OCI-LY7 (cell line): Measurements from ENCODE around the gene RPE65.

Experiments used
- EZH2phosphoT487 ChIP-seq: fragments of 200-600 bp; sonication (generic); IDR thresholded peaks from 2 replicates; pipeline ENCODE4 v1.6.1; 2018; ENCODE audit warnings: low read depth, borderline replicate concordance, mild to moderate bottlenecking, mixed run types, antibody characterized with exemption, low read length, moderate library complexity, mixed read lengths
- TF ChIP-seq, protein P1 (sequence below): fragments of 200-600 bp; sonication (generic); conservative IDR thresholded peaks from 2 replicates; pipeline ENCODE4 v1.5.1; 2014; ENCODE audit warnings: mild to moderate bottlenecking, antibody characterized with exemption, low read length, moderate library complexity, mixed read lengths

DNA sequence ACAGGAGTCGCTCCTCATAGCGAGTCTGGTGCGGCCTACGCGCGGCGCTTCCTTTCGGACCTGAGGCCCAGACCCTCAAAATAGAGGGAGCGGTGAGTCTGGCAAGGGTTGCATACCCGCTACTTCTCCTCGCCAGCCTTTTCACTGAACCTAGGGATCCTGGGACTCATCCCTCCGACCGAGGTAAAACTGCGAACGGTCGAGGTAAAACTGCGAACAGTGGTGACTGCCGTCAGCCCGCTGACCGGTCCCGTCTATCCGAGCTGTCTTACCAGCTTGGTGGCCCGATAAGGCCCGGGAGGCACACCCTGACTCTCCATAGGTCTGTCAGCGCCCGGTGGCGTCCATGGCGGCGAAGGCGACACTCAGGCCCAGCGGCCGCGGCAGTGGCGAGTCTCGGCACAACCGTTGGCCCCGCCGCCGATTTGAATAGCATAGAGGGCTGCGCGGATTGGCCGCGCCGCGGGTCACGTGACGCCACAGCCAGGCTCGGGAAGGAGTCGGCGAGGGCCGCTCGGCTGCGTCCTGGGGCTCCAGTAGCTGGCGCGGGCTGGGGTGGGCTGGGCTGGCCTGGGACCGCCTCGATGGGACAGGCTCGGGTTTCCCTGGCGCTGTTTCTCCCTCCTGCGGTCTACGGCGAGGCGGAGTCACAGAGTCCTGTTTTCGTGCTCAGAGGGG is 47.1 kb upstream of the RPE65 start, which contains the start of gene DEPDC1:
- TF ChIP-seq, protein P1, sequence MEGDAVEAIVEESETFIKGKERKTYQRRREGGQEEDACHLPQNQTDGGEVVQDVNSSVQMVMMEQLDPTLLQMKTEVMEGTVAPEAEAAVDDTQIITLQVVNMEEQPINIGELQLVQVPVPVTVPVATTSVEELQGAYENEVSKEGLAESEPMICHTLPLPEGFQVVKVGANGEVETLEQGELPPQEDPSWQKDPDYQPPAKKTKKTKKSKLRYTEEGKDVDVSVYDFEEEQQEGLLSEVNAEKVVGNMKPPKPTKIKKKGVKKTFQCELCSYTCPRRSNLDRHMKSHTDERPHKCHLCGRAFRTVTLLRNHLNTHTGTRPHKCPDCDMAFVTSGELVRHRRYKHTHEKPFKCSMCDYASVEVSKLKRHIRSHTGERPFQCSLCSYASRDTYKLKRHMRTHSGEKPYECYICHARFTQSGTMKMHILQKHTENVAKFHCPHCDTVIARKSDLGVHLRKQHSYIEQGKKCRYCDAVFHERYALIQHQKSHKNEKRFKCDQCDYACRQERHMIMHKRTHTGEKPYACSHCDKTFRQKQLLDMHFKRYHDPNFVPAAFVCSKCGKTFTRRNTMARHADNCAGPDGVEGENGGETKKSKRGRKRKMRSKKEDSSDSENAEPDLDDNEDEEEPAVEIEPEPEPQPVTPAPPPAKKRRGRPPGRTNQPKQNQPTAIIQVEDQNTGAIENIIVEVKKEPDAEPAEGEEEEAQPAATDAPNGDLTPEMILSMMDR = no peak
- no peak for TF ChIP-seq EZH2phosphoT487
